GM23248 (cell line): Measurements from ENCODE around the gene HRH1.

Experiments
- EZH2 ChIP-seq: fragments of 200-600 bp; sonication (generic); IDR thresholded peaks from 2 replicates; pipeline ENCODE4 v1.6.1; 2018; ENCODE audit warnings: antibody characterized with exemption, mild to moderate bottlenecking; ENCODE audit not compliant: insufficient read depth, poor library complexity, severe bottlenecking
- EZH2phosphoT487 ChIP-seq: fragments of 200-600 bp; sonication (generic); IDR thresholded peaks from 2 replicates; pipeline ENCODE4 v1.6.1; 2018; ENCODE audit warnings: antibody characterized with exemption, moderate library complexity, mild to moderate bottlenecking, low read depth; ENCODE audit not compliant: insufficient read depth

DNA sequence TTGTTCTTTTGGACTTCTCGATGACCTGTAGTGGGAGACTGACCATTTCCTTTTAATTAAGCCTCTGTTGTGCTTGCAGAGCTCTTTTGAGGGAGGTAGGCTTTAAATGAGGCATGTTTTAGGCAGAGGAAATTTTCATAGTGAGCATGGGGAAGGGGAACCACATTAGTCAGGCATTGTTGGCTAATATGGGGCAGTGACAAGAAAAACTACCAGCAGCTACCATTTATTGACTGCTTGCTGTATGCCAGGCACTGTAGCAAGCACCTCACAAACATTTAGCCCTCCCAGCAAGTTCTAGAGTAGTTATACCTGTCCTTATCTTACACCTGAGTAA, 128.8 kb downstream of the HRH1 start:
- no peak for TF ChIP-seq EZH2
- no peak for TF ChIP-seq EZH2phosphoT487
